Sigmoid colon (tissue), 7 donors: ENCODE measurements around the gene ZNF174. TPM values are rescaled to one million over a fixed set of nuclear protein-coding genes. Genes with fewer than 3 reads are reported as not detected.

ENCODE experiments used
- DNase-seq: peaks from one replicate; pipeline ENCODE4 v3.0.0-alpha.2; 2019
- H3K27ac ChIP-seq, 4 donors: fragments of 200-600 bp; sonication (generic); one replicate each; pipeline ENCODE4 v1.5.1; 2016 to 2019; ENCODE audit warnings: mild to moderate bottlenecking in 1 of 4
- H3K27me3 ChIP-seq, 3 donors: fragments of 200-600 bp; sonication (generic); one replicate each; pipeline ENCODE4 v1.5.1; 2019; ENCODE audit warnings: mild to moderate bottlenecking in 1 of 3
- H3K36me3 ChIP-seq, 4 donors: fragments of 200-600 bp; sonication (generic); one replicate each; pipeline ENCODE4 v1.5.1; 2016 to 2019
- H3K4me1 ChIP-seq, 4 donors: fragments of 200-600 bp; sonication (generic); one replicate each; pipeline ENCODE4 v1.5.1; 2017 to 2019
- H3K4me3 ChIP-seq, 4 donors: fragments of 200-600 bp; sonication (generic); one replicate each; pipeline ENCODE4 v1.5.1; 2017 to 2019; ENCODE audit warnings: mild to moderate bottlenecking in 2 of 4, moderate library complexity in 1 of 4
- H3K9me3 ChIP-seq, 4 donors: fragments of 200-600 bp in 3 of 4; sonication (generic) in 3 of 4; one replicate each; pipeline versions ENCODE4 v1.5.1 to v1.6.1; 2013 to 2019
- CTCF ChIP-seq, 4 experiments: fragments of 450-650 bp in 3 of 4; fragments of 200-600 bp in 1 of 4; IDR thresholded peaks; one replicate each; pipeline ENCODE4 v1.5.1; 2016 to 2019; ENCODE audit warnings: antibody characterized with exemption in 4 of 4, mild to moderate bottlenecking in 3 of 4, moderate library complexity in 2 of 4
- EP300 ChIP-seq, 4 donors: sonication (generic); formaldehyde crosslinking; IDR thresholded peaks; one replicate each; pipeline ENCODE4 v1.6.1; 2017; ENCODE audit warnings: antibody characterized with exemption in 4 of 4
- POLR2A ChIP-seq, 2 donors: fragments of 450-650 bp; IDR thresholded peaks; one replicate each; pipeline ENCODE4 v1.6.1; 2016; ENCODE audit warnings: antibody characterized with exemption in 2 of 2, mild to moderate bottlenecking in 2 of 2, moderate library complexity in 2 of 2
- POLR2AphosphoS5 ChIP-seq, 4 donors: sonication (generic); formaldehyde crosslinking; IDR thresholded peaks; one replicate each; pipeline ENCODE4 v1.6.1; 2017; ENCODE audit warnings: antibody characterized with exemption in 4 of 4
- WGBS, 2 donors: extraction: QIAGEN DNeasy Blood & Tissue Kit; methylation state at CpG; one replicate each; pipeline ENCODE4 v1.1.7; 2013; 5-methylcytosine and 5-hydroxymethylcytosine counted together
- intact Hi-C: fragments of 100-400 bp; cut with DNase I; formaldehyde crosslinking; loops from one replicate; pipeline ENCODE4 v1.15.1; 2023
- polyA plus RNA-seq, 3 donors: library from polyadenylated mRNA; stranded (reverse); fragments of 200-250 nt; gene quantifications; one replicate each; pipeline ENCODE4 v1.2.3, GENCODE V29; 2013
- total RNA-seq, 4 donors: library from RNA; depleted of rRNA; stranded (reverse); fragments of >200 nt; gene quantifications; one replicate each; pipeline ENCODE4 v1.1.0, GENCODE V29; 2016
- donor health status: healthy with polysubstance abuse.
- donor health status: Bipolar disorder and iron deficiency.
- donor health status: healthy.

The ZNF174 gene
- total and polyA plus RNA-seq, 7 donors, result 3.5 to 15.8 (median 12.2) TPM

- intact Hi-C loops, result no loop called here
- H3K4me3 ChIP-seq, result no peak overlapping the region
- H3K27me3 ChIP-seq, result no peaks in the 10 kb centered on the region
- H3K27ac ChIP-seq, result no peak overlapping the region
- H3K9me3 ChIP-seq, result peaks cover 13 to 47% (median 30%) of the 10 kb centered on the region in 4 donors
- no peaks in the 10 kb centered on the region for H3K4me1 ChIP-seq
- H3K36me3 ChIP-seq, result peaks cover 0 to 6% (median 0%) of the 10 kb centered on the region in 4 donors
- no peak for DNase-seq
- WGBS, 2 donors, result 96 to 97% methylated on average over 5 of the region's 5 CpGs
- TF ChIP-seq POLR2A (IDR thresholded peaks at IDR 0.05), result no peak
- TF ChIP-seq CTCF (IDR thresholded peaks at IDR 0.05), result no peak
- TF ChIP-seq POLR2AphosphoS5 (IDR thresholded peaks at IDR 0.05), result no peak
- TF ChIP-seq EP300 (IDR thresholded peaks at IDR 0.05), result no peak
Measured at GRCh38 chr16:3375680-3376079, 25.3 kb upstream of the ZNF174 start.

- Histone ChIP-seq H3K36me3 (peaks cover 7 to 26% (median 10%) of the 10 kb centered on the region in 4 donors), H3K4me3 (no peak overlapping the region), H3K27me3 (no peaks in the 10 kb centered on the region), H3K27ac (no peak overlapping the region), H3K4me1 (no peaks in the 10 kb centered on the region), H3K9me3 (peaks cover 33 to 68% (median 48%) of the 10 kb centered on the region in 4 donors)
- intact Hi-C loops, result no loop called here
- no peak for DNase-seq
- TF ChIP-seq POLR2AphosphoS5 (IDR thresholded peaks at IDR 0.05) (no peak), EP300 (IDR thresholded peaks at IDR 0.05) (no peak), POLR2A (IDR thresholded peaks at IDR 0.05) (no peak), CTCF (IDR thresholded peaks at IDR 0.05) (no peak)
Measured at GRCh38 chr16:3377917-3378316, 23.1 kb upstream of the ZNF174 start.

DNA sequence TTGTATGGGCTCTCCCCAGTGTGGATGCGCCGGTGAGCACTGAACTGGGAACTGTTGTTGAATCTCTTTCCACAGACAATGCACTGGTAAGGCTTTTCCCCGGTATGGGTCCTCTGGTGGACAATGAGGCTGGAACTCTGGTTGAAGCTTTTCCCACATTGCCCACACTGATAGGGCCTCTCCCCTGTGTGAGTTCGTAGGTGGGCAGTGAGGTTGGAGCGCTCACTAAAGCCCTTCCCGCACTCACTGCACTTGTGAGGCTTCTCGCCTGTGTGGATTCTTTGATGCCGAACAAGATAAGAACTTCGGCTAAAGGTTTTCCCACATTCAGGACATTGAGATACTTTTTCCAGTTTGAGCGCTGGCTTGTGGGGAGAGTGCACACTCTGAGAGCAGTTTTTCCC is 18.0 kb upstream of the ZNF174 start:
- Histone ChIP-seq H3K27me3 (no peaks in the 10 kb centered on the region), H3K27ac (no peak overlapping the region), H3K4me3 (no peak overlapping the region), H3K36me3 (peaks cover 27 to 64% (median 37%) of the 10 kb centered on the region in 4 donors), H3K9me3 (peaks cover 59 to 81% (median 67%) of the 10 kb centered on the region in 4 donors), H3K4me1 (no peaks in the 10 kb centered on the region)
- intact Hi-C loops, result no loop called here
- TF ChIP-seq EP300 (IDR thresholded peaks at IDR 0.05) (no peak), CTCF (IDR thresholded peaks at IDR 0.05) (no peak), POLR2AphosphoS5 (IDR thresholded peaks at IDR 0.05) (no peak)
- DNase-seq, result no peak
- 98% methylated on average over 10 of the region's 10 CpGs for WGBS, 2 donors

DNA sequence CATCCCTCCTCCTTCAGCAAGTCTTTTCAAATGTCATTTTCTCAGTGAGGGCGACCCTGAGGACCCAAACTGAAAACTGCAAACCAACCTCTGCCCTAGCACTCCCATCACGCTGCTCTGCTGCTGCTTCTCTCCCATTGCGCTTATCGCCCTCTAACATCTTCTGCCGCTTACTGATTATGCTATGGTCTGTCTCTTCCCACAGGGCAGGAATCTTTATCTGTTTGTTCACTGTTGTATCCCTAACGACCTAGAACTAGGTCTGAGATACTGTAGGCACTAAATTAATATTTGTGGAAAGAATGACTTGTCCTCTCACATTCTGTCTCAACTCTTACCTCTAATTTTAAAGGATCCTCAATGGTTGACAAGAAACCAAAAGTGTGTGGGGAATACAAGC is 12.7 kb upstream of the ZNF174 start:
- peaks cover 34 to 65% (median 47%) of the 10 kb centered on the region in 4 donors for H3K9me3 ChIP-seq
- no peaks in the 10 kb centered on the region for H3K4me1 ChIP-seq
- 97 to 98% methylated on average over 6 of the region's 6 CpGs for WGBS, 2 donors
- peaks cover 33 to 84% (median 60%) of the 10 kb centered on the region in 4 donors for H3K36me3 ChIP-seq
- no peak overlapping the region for H3K27ac ChIP-seq
- intact Hi-C loops, result no loop called here
- no peaks in the 10 kb centered on the region for H3K27me3 ChIP-seq
- no peak overlapping the region for H3K4me3 ChIP-seq
- no peak for TF ChIP-seq EP300 (IDR thresholded peaks at IDR 0.05)
- no peak for TF ChIP-seq POLR2A (IDR thresholded peaks at IDR 0.05)
- no peak for TF ChIP-seq CTCF (IDR thresholded peaks at IDR 0.05)
- no peak for TF ChIP-seq POLR2AphosphoS5 (IDR thresholded peaks at IDR 0.05)
- DNase-seq, result no peak

- no peak for DNase-seq
- intact Hi-C loops, result no loop called here
- Histone ChIP-seq H3K27me3 (no peaks in the 10 kb centered on the region), H3K9me3 (peaks cover 19 to 55% (median 36%) of the 10 kb centered on the region in 4 donors), H3K36me3 (peaks cover 22 to 84% (median 52%) of the 10 kb centered on the region in 4 donors), H3K27ac (no peak overlapping the region), H3K4me3 (no peak overlapping the region), H3K4me1 (no peaks in the 10 kb centered on the region)
- WGBS, 2 donors, result 93 to 96% methylated on average over 9 of the region's 9 CpGs
- TF ChIP-seq EP300 (IDR thresholded peaks at IDR 0.05) (no peak), CTCF (IDR thresholded peaks at IDR 0.05) (no peak), POLR2A (IDR thresholded peaks at IDR 0.05) (no peak), POLR2AphosphoS5 (IDR thresholded peaks at IDR 0.05) (no peak)
Measured at GRCh38 chr16:3389663-3390338, 11.2 kb upstream of the ZNF174 start.
